ENCODE measurements around the gene LCP2.
"Not testable (repeated sequence)": the region's sequence is repeated elsewhere in the genome, so short reads cannot be mapped to it uniquely, and the experiment has no call there.

The LCP2 gene

GRCh38 chr5:170250810-170251317, 46.7 kb downstream of the LCP2 start:
- TF ChIP-seq POLR2A (IDR thresholded peaks at IDR 0.05; ENCODE audit: extremely low read depth, insufficient read length), result no peak
- TF ChIP-seq CTCF (IDR thresholded peaks at IDR 0.05; ENCODE audit: low read depth, low read length), result no peak
- no peak for TF ChIP-seq MAX (IDR thresholded peaks at IDR 0.05; ENCODE audit: low read depth, low read length)
- no peak for TF ChIP-seq MYC (IDR thresholded peaks at IDR 0.05; ENCODE audit: low read depth, low read length)
- no peak overlapping the region for H3K4me3 ChIP-seq (ENCODE audit: low read depth, low read length)
- no peak for DNase-seq (ENCODE audit: low read depth)

- DNase-seq (ENCODE audit: low read depth), result no peak
- no peak overlapping the region for H3K4me3 ChIP-seq (ENCODE audit: low read depth, low read length)
- TF ChIP-seq MAX (IDR thresholded peaks at IDR 0.05; ENCODE audit: low read depth, low read length) (no peak), MYC (IDR thresholded peaks at IDR 0.05; ENCODE audit: low read depth, low read length) (no peak), POLR2A (IDR thresholded peaks at IDR 0.05; ENCODE audit: extremely low read depth, insufficient read length) (no peak), CTCF (IDR thresholded peaks at IDR 0.05; ENCODE audit: low read depth, low read length) (no peak)
Measured at GRCh38 chr5:170249355-170249754, 48.2 kb downstream of the LCP2 start.

- not testable (repeated sequence) for H3K4me3 ChIP-seq (ENCODE audit: low read depth, low read length); DNase-seq (ENCODE audit: low read depth)
Measured at GRCh38 chr5:170248931-170249227, 48.7 kb downstream of the LCP2 start.

GRCh38 chr5:170248172-170248930, 49.2 kb downstream of the LCP2 start:
- no peak overlapping the region for H3K4me3 ChIP-seq (ENCODE audit: low read depth, low read length)
- no peak for DNase-seq (ENCODE audit: low read depth)
- TF ChIP-seq CTCF (IDR thresholded peaks at IDR 0.05; ENCODE audit: low read depth, low read length) (no peak), MYC (IDR thresholded peaks at IDR 0.05; ENCODE audit: low read depth, low read length) (no peak), MAX (IDR thresholded peaks at IDR 0.05; ENCODE audit: low read depth, low read length) (no peak)

- no peak for TF ChIP-seq POLR2A (IDR thresholded peaks at IDR 0.05; ENCODE audit: extremely low read depth, insufficient read length)
- no peak for TF ChIP-seq MYC (IDR thresholded peaks at IDR 0.05; ENCODE audit: low read depth, low read length)
- no peak for TF ChIP-seq CTCF (IDR thresholded peaks at IDR 0.05; ENCODE audit: low read depth, low read length)
- H3K4me3 ChIP-seq (ENCODE audit: low read depth, low read length), result no peak overlapping the region
- no peak for DNase-seq (ENCODE audit: low read depth)
Measured at GRCh38 chr5:170247363-170247762, 50.2 kb downstream of the LCP2 start.

- DNase-seq (ENCODE audit: low read depth), result no peak
- no peak for TF ChIP-seq CTCF (IDR thresholded peaks at IDR 0.05; ENCODE audit: low read depth, low read length)
- no peak for TF ChIP-seq MAX (IDR thresholded peaks at IDR 0.05; ENCODE audit: low read depth, low read length)
- no peak for TF ChIP-seq POLR2A (IDR thresholded peaks at IDR 0.05; ENCODE audit: extremely low read depth, insufficient read length)
- TF ChIP-seq MYC (IDR thresholded peaks at IDR 0.05; ENCODE audit: low read depth, low read length), result no peak
- H3K4me3 ChIP-seq (ENCODE audit: low read depth, low read length), result no peak overlapping the region
Measured at GRCh38 chr5:170246126-170246870, 51.3 kb downstream of the LCP2 start.

- not testable (repeated sequence) for H3K4me3 ChIP-seq (ENCODE audit: low read depth, low read length); DNase-seq (ENCODE audit: low read depth)
Measured at GRCh38 chr5:170245436-170245835, 52.1 kb downstream of the LCP2 start.

All from NB4 (cell line).